Cardiac muscle cell (in vitro differentiated cells and primary cell): ENCODE results near the gene DNAJC3. TPM values are rescaled to one million over a fixed set of nuclear protein-coding genes. Genes with fewer than 3 reads are reported as not detected.
A peak's percentile ranks its signal among the peaks of the same experiment; 100 is the strongest.
"Not testable (repeated sequence)": the region's sequence is repeated elsewhere in the genome, so short reads cannot be mapped to it uniquely, and the experiment has no call there.

Source experiments
- DNase-seq, 2 donors: peaks; one replicate each; pipeline versions ENCODE4 v3.0.0 to v3.0.0-alpha.2; 2010 to 2017; ENCODE audit warnings: low read depth in 1 of 2, low spot score in 1 of 2
- H3K27ac ChIP-seq: fragments of 200-600 bp; sonication (generic); 2 replicates; pipeline ENCODE4 v1.5.1; 2016
- H3K27me3 ChIP-seq: fragments of 200-600 bp; sonication (generic); 2 replicates; pipeline ENCODE4 v1.6.0; 2016; ENCODE audit warnings: control low read depth
- H3K36me3 ChIP-seq: fragments of 200-600 bp; sonication (generic); 2 replicates; pipeline ENCODE4 v1.5.1; 2016; ENCODE audit warnings: control low read depth
- H3K4me1 ChIP-seq: fragments of 200-600 bp; sonication (generic); 2 replicates; pipeline ENCODE4 v1.8.1; 2017; ENCODE audit warnings: low read depth, mild to moderate bottlenecking, mixed run types
- H3K4me3 ChIP-seq: fragments of 200-600 bp; sonication (generic); 2 replicates; pipeline ENCODE4 v1.5.1; 2016; ENCODE audit warnings: mild to moderate bottlenecking
- H3K9me3 ChIP-seq: fragments of 200-600 bp; sonication (generic); 2 replicates; pipeline ENCODE4 v1.5.1; 2017; ENCODE audit warnings: low read depth, mild to moderate bottlenecking, control low read depth
- CTCF ChIP-seq: IDR thresholded peaks from 2 replicates; pipeline ENCODE4 v1.5.1; 2012; ENCODE audit warnings: low read depth, mild to moderate bottlenecking, low read length
- polyA plus RNA-seq: library from polyadenylated mRNA; unstranded; fragments of >200 nt; fragmentation: Nextera tagmentation; extraction: Ambion mirVana; gene quantifications from 2 replicates; pipeline ENCODE4 v1.2.1, GENCODE V29; 2016
- total RNA-seq: library from RNA; depleted of rRNA; stranded (reverse); fragments of >200 nt; gene quantifications from 2 replicates; pipeline ENCODE4 v1.2.3, GENCODE V29; 2016

DNAJC3 gene
- total and polyA plus RNA-seq, 2 experiments from 2014 or later: 13.6 to 15.3 TPM

DNA sequence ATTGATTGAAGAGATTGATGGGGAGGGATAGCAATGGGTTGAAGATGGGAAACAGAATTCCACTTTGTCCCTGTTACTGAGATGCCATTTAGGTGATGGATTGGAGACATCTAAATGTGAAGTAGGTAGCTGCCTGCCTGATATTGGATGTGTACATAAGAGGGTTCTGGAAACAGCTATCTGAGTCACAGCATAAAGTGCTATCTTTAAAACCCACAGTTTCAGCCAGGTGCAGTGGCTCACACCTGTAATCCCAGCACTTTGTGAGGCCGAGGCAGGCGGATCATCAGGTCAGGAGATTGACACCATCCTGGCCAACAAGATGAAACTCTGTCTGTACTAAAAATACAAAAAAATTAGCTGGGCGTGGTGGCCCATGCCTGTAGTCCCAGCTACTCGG, 72.6 kb downstream of the DNAJC3 start:
- Histone ChIP-seq H3K36me3 (no peaks in the 10 kb centered on the region), H3K27ac (no peak overlapping the region), H3K9me3 (no peaks in the 10 kb centered on the region), H3K27me3 (no peaks in the 10 kb centered on the region), H3K4me1 (peaks cover 11% of the 10 kb centered on the region), H3K4me3 (no peak overlapping the region)
- TF ChIP-seq CTCF: no peak
- DNase-seq: no peak

DNA sequence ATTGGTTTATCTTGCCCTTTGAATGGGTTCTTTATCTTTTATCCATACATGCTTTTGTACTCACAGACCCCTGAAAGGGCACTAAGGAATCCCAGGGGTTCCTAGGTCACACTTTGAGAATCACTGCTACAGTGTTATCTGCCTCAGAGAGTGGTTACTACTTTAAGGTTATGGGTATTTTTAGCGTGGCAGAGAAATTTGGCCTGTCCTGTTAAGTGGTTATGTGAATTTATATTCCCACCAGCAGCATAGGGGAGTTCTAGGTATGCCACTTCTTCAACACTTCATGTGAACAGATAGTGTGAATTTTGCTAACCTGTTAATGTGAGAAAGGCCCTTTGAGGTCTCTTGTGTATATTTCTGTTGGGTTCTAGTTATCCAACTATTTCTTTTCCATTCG, 75.7 kb downstream of the DNAJC3 start:
- H3K4me1 ChIP-seq: peaks cover 5% of the 10 kb centered on the region
- TF ChIP-seq CTCF: no peak
- H3K36me3 ChIP-seq: no peaks in the 10 kb centered on the region

GRCh38 chr13:95754069-95754468, 77.1 kb downstream of the DNAJC3 start:
- peak in 1 of 2 donors; percentile 9 for DNase-seq
- TF ChIP-seq CTCF: no peak
- Histone ChIP-seq H3K4me3 (no peak overlapping the region), H3K4me1 (peaks cover 5% of the 10 kb centered on the region), H3K36me3 (no peaks in the 10 kb centered on the region), H3K27ac (no peak overlapping the region), H3K27me3 (no peaks in the 10 kb centered on the region), H3K9me3 (no peaks in the 10 kb centered on the region)

More for the DNA sequence above, 75.7 kb downstream of the DNAJC3 start:
- no peaks in the 10 kb centered on the region for H3K27me3 ChIP-seq
- H3K4me3 ChIP-seq: no peak overlapping the region
- no peaks in the 10 kb centered on the region for H3K9me3 ChIP-seq
- H3K27ac ChIP-seq: peak overlapping the region; percentile 15
- DNase-seq: no peak

DNA sequence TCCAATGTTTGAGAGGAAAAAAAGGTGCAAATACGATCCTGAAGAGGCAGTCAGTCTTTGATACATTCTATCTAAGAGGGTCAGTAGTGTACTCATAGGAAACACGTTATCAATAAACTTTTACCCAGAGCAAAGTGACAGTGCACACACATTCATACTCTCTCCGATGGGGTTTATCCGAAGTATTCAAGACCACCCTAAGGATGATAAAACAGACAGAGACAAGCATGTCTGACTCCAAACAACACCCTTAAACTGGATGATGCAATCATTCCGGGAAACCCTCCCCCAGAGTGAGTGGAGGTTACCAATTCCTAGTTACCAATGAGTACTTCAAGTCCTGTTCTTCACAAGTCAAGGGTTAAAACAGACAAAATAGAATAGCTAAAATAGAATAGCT, 79.1 kb downstream of the DNAJC3 start:
- Histone ChIP-seq H3K9me3 (no peaks in the 10 kb centered on the region), H3K27me3 (no peaks in the 10 kb centered on the region), H3K4me3 (no peak overlapping the region), H3K4me1 (peaks cover 5% of the 10 kb centered on the region), H3K36me3 (peaks cover 13% of the 10 kb centered on the region), H3K27ac (peak overlapping the region; percentile 48)
- DNase-seq: peak in 1 of 2 donors; percentile 37
- no peak for TF ChIP-seq CTCF

DNA sequence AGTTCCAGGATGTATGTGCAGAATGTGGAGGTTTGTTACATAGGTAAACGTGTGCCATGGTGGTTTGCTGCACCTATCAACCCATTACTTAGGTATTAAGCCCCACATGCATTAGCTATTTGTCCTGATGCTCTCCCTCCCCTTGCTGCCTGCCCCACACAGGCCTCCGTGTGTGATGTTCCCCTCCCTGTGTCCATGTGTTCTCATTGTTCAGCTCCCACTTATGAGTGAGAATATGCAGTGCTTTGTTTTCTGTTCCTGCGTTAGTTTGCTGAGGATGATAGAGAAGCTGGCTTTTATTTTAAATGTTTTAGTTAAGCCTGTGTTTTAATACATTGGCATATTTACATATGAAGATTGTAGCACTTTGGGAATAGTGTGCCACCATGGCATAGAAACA, 85.7 kb downstream of the DNAJC3 start:
- not testable (repeated sequence) for H3K4me1 ChIP-seq, DNase-seq, H3K27me3 ChIP-seq, H3K4me3 ChIP-seq, H3K9me3 ChIP-seq, H3K27ac ChIP-seq
- H3K36me3 ChIP-seq: peaks cover 37% of the 10 kb centered on the region

- H3K9me3 ChIP-seq: no peaks in the 10 kb centered on the region
- no peak for DNase-seq
- TF ChIP-seq CTCF: no peak
- peaks cover 37% of the 10 kb centered on the region for H3K36me3 ChIP-seq
- no peak overlapping the region for H3K27ac ChIP-seq
- no peaks in the 10 kb centered on the region for H3K27me3 ChIP-seq
- no peak overlapping the region for H3K4me3 ChIP-seq
- no peaks in the 10 kb centered on the region for H3K4me1 ChIP-seq
These were observed 86.7 kb downstream of the DNAJC3 start for GRCh38 chr13:95763601-95764000.
